ENCODE measurements around the gene PMEL. TPM values are rescaled to one million over a fixed set of nuclear protein-coding genes. Genes with fewer than 3 reads are reported as not detected.
"Not testable (repeated sequence)": the region's sequence is repeated elsewhere in the genome, so short reads cannot be mapped to it uniquely, and the experiment has no call there.

The PMEL gene
- total and polyA plus RNA-seq, 2 experiments from 2014 or later: 15.3 to 34.2 TPM

GRCh38 chr12:55993230-55993853, 27.5 kb upstream of the PMEL start:
- Histone ChIP-seq H3K79me2 (peaks cover 8% of the 10 kb centered on the region), H3K27ac (no peak overlapping the region), H3K36me3 (replicated peaks; ENCODE audit: insufficient read depth, low read depth) (no peaks in the 10 kb centered on the region), H3K4me3 (no peak overlapping the region), H3K4me2 (no peak overlapping the region), H2AFZ (no peak overlapping the region), H4K20me1 (ENCODE audit: insufficient read depth, poor library complexity, severe bottlenecking) (no peaks in the 10 kb centered on the region), H3K9me2 (replicated peaks; ENCODE audit: insufficient read depth) (no peaks in the 10 kb centered on the region), H3K9me3 (ENCODE audit: low read depth) (no peaks in the 10 kb centered on the region), H3K4me1 (ENCODE audit: insufficient read depth) (peaks cover 3% of the 10 kb centered on the region), H3K27me3 (no peaks in the 10 kb centered on the region)
- WGBS (ENCODE audit: low lambda C conversion rate, missing lambda C conversion rate): 87% methylated on average over 4 of the region's 4 CpGs
- no peak for TF ChIP-seq EZH2 (IDR thresholded peaks at IDR 0.05; ENCODE audit: borderline replicate concordance)
- TF ChIP-seq CTCF (IDR thresholded peaks at IDR 0.05; ENCODE audit: poor library complexity): no peak
- TF ChIP-seq EZH2phosphoT487 (IDR thresholded peaks at IDR 0.05; ENCODE audit: low read depth, severe bottlenecking, unreplicated experiment): no peak
- no peak for DNase-seq (ENCODE audit: low spot score)

GRCh38 chr12:55991110-55991509, 25.3 kb upstream of the PMEL start:
- Histone ChIP-seq H3K79me2 (peaks cover 3% of the 10 kb centered on the region), H3K4me3 (no peak overlapping the region), H2AFZ (no peak overlapping the region), H3K27ac (no peak overlapping the region), H3K9me3 (ENCODE audit: low read depth) (no peaks in the 10 kb centered on the region), H3K4me2 (no peak overlapping the region), H3K27me3 (no peaks in the 10 kb centered on the region), H4K20me1 (ENCODE audit: insufficient read depth, poor library complexity, severe bottlenecking) (no peaks in the 10 kb centered on the region), H3K4me1 (ENCODE audit: insufficient read depth) (no peaks in the 10 kb centered on the region), H3K36me3 (replicated peaks; ENCODE audit: insufficient read depth, low read depth) (no peaks in the 10 kb centered on the region), H3K9me2 (replicated peaks; ENCODE audit: insufficient read depth) (no peaks in the 10 kb centered on the region)
- TF ChIP-seq EZH2 (IDR thresholded peaks at IDR 0.05; ENCODE audit: borderline replicate concordance) (no peak), EZH2phosphoT487 (IDR thresholded peaks at IDR 0.05; ENCODE audit: low read depth, severe bottlenecking, unreplicated experiment) (no peak), CTCF (IDR thresholded peaks at IDR 0.05; ENCODE audit: poor library complexity) (no peak)
- DNase-seq (ENCODE audit: low spot score): no peak
- WGBS (ENCODE audit: low lambda C conversion rate, missing lambda C conversion rate): 95% methylated on average over 3 of the region's 3 CpGs

GRCh38 chr12:55985976-55986375, 20.1 kb upstream of the PMEL start:
- H3K27me3 ChIP-seq; H2AFZ ChIP-seq; H4K20me1 ChIP-seq (ENCODE audit: insufficient read depth, poor library complexity, severe bottlenecking); H3K27ac ChIP-seq; H3K4me1 ChIP-seq (ENCODE audit: insufficient read depth); H3K4me3 ChIP-seq; H3K4me2 ChIP-seq; H3K9me2 ChIP-seq (replicated peaks; ENCODE audit: insufficient read depth); DNase-seq (ENCODE audit: low spot score); H3K9me3 ChIP-seq (ENCODE audit: low read depth); H3K36me3 ChIP-seq (replicated peaks; ENCODE audit: insufficient read depth, low read depth): not testable (repeated sequence)
- peaks cover 41% of the 10 kb centered on the region for H3K79me2 ChIP-seq
- WGBS (ENCODE audit: low lambda C conversion rate, missing lambda C conversion rate): 96% methylated on average over 7 of the region's 7 CpGs

- Histone ChIP-seq H3K27ac (no peak overlapping the region), H3K4me3 (no peak overlapping the region), H3K79me2 (peaks cover 47% of the 10 kb centered on the region), H3K4me1 (ENCODE audit: insufficient read depth) (no peaks in the 10 kb centered on the region), H3K27me3 (no peaks in the 10 kb centered on the region), H3K4me2 (no peak overlapping the region), H2AFZ (no peak overlapping the region), H4K20me1 (ENCODE audit: insufficient read depth, poor library complexity, severe bottlenecking) (peaks cover 8% of the 10 kb centered on the region), H3K36me3 (replicated peaks; ENCODE audit: insufficient read depth, low read depth) (no peaks in the 10 kb centered on the region), H3K9me2 (replicated peaks; ENCODE audit: insufficient read depth) (no peaks in the 10 kb centered on the region), H3K9me3 (ENCODE audit: low read depth) (no peaks in the 10 kb centered on the region)
- no peak for DNase-seq (ENCODE audit: low spot score)
- TF ChIP-seq EZH2 (IDR thresholded peaks at IDR 0.05; ENCODE audit: borderline replicate concordance) (no peak), EZH2phosphoT487 (IDR thresholded peaks at IDR 0.05; ENCODE audit: low read depth, severe bottlenecking, unreplicated experiment) (no peak), CTCF (IDR thresholded peaks at IDR 0.05; ENCODE audit: poor library complexity) (no peak)
- WGBS (ENCODE audit: low lambda C conversion rate, missing lambda C conversion rate): 97% methylated on average over 4 of the region's 4 CpGs
Measured at GRCh38 chr12:55985341-55985740, 19.5 kb upstream of the PMEL start.
